GM12891 (cell line): ENCODE data around the gene TXNL1.

ENCODE experiments used
- POLR2A ChIP-seq: IDR thresholded peaks from 2 replicates; pipeline ENCODE4 v1.6.1; 2011; ENCODE audit warnings: low read depth, low read length, control low read depth
- POLR2AphosphoS5 ChIP-seq: IDR thresholded peaks from 2 replicates; pipeline ENCODE4 v1.6.1; 2011; ENCODE audit warnings: low read depth, low read length, control low read depth
- TAF1 ChIP-seq: IDR thresholded peaks from 2 replicates; pipeline ENCODE4 v1.6.1; 2011; ENCODE audit warnings: low read depth, low read length, control low read depth

DNA sequence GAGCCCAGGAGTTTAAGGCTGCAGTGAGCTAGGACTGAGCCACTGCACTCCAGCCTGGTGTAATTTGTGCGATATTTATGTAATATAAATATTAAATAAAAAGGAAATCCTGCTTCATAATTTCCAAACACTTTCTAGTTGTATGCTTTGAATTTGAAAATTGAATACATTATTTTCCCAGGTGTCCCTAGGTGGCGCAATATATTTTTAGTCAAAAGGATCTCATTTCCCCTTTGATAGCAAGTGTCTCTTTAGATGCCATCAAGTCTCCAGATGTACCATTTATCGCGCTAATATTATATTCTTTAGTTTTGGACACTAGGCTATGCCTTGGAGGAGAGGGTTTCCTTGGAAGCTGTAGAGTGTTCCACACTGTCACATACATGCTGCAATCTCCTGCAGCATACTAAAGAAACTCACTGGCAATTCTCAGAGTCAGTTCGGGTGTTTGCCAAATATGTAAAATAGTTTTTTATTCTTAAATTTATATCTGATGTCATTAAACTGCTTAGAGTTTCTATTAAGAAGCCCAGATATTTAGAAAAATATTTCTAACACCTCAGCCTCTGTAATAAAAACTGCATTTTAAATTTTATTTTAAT, 7.1 kb upstream of the TXNL1 start:
- no peak for TF ChIP-seq POLR2AphosphoS5
- TF ChIP-seq TAF1, result no peak
- no peak for TF ChIP-seq POLR2A
